Chondrocyte (in vitro differentiated cells): ENCODE results near the gene FAM222A. TPM values are rescaled to one million over a fixed set of nuclear protein-coding genes. Genes with fewer than 3 reads are reported as not detected.
A peak's percentile ranks its signal among the peaks of the same experiment; 100 is the strongest.

ENCODE experiments used
- DNase-seq: peaks from one replicate; pipeline ENCODE4 v3.0.0; 2021; ENCODE audit warnings: mixed read lengths, low spot score
- H3K27ac Mint-ChIP-seq: one replicate; pipeline ENCODE4 v1.8.0; 2021; ENCODE audit warnings: mild to moderate bottlenecking, moderate library complexity, mixed read lengths; ENCODE audit not compliant: unreplicated experiment
- H3K27me3 Mint-ChIP-seq: 2 replicates; pipeline ENCODE4 v1.8.0; 2021; ENCODE audit warnings: low read depth, mixed read lengths
- H3K36me3 Mint-ChIP-seq: 2 replicates; pipeline ENCODE4 v1.8.0; 2021; ENCODE audit warnings: low read depth, mixed read lengths
- H3K4me1 Mint-ChIP-seq: 2 replicates; pipeline ENCODE4 v1.8.0; 2021; ENCODE audit warnings: low read depth, mild to moderate bottlenecking, mixed read lengths
- H3K4me3 Mint-ChIP-seq: one replicate; pipeline ENCODE4 v1.8.0; 2021; ENCODE audit warnings: mild to moderate bottlenecking, moderate library complexity, mixed read lengths; ENCODE audit not compliant: unreplicated experiment
- H3K9me3 Mint-ChIP-seq: 2 replicates; pipeline ENCODE4 v1.8.0; 2021; ENCODE audit warnings: low read depth, mixed read lengths
- CTCF ChIP-seq: fragments of 200-600 bp; sonication (generic); IDR thresholded peaks from 2 replicates; pipeline ENCODE4 v1.5.0; 2021; ENCODE audit warnings: antibody characterized with exemption, mild to moderate bottlenecking, moderate library complexity
- total RNA-seq: library from RNA; stranded (reverse); gene quantifications from 3 replicates; pipeline ENCODE4 v1.2.1, GENCODE V29; 2021

Gene FAM222A
- total RNA-seq, 1 donor from 2014 or later = 1.0 TPM

GRCh38 chr12:109726106-109726497 is 12.5 kb downstream of the FAM222A start:
- Mint-ChIP-seq H3K27me3 (no peaks in the 10 kb centered on the region), H3K4me3 (no peak overlapping the region), H3K4me1 (no peaks in the 10 kb centered on the region), H3K9me3 (no peaks in the 10 kb centered on the region), H3K27ac (no peak overlapping the region), H3K36me3 (no peaks in the 10 kb centered on the region)
- DNase-seq = no peak
- no peak for TF ChIP-seq CTCF

- Mint-ChIP-seq H3K27ac (no peak overlapping the region), H3K27me3 (no peaks in the 10 kb centered on the region), H3K36me3 (no peaks in the 10 kb centered on the region), H3K4me1 (no peaks in the 10 kb centered on the region), H3K9me3 (no peaks in the 10 kb centered on the region), H3K4me3 (no peak overlapping the region)
- peak; percentile 90 for DNase-seq
- TF ChIP-seq CTCF = no peak
Observed at GRCh38 chr12:109726511-109727038, 12.9 kb downstream of the FAM222A start.

DNA sequence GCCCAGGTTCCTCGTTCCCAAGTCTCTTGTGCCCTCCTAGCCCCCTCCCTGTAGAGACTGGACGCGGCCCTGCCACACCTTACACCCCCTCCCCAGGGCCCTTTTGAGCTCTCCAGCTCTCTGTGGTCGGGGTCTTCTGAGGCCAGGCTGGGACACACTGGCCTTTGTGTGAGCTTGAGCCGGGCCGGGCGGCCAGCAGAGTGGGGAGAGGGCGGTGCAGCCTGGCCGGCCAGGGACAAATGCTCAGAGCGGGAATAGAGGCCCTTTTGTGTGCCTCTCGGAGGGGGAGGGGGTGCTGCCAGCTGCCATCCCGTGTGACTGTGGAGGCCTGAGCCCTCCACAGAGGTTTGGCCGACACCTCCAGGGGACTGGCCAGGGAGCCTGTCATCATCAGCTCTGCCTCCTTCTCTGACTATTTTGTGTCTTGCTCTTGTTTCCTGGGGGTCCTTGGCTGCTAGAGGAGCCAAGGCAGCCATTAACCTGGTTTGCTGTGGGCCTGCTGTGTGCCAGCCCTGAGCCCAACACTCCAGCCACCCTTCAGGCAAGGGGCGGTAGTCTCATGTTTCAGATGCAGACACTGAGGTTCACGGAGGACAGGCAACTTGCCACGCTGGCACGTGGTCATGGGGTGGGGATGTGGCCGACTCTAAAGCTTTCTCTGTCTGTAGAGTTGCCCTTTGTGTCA is 13.6 kb downstream of the FAM222A start:
- Mint-ChIP-seq H3K27ac (no peak overlapping the region), H3K27me3 (no peaks in the 10 kb centered on the region), H3K36me3 (no peaks in the 10 kb centered on the region), H3K4me3 (no peak overlapping the region), H3K9me3 (no peaks in the 10 kb centered on the region), H3K4me1 (no peaks in the 10 kb centered on the region)
- DNase-seq = peak; percentile 58
- TF ChIP-seq CTCF = no peak

GRCh38 chr12:109727746-109728726 is 14.4 kb downstream of the FAM222A start:
- H3K9me3 Mint-ChIP-seq = no peaks in the 10 kb centered on the region
- peak; percentile 61 for DNase-seq
- TF ChIP-seq CTCF = no peak
- H3K36me3 Mint-ChIP-seq = no peaks in the 10 kb centered on the region
- H3K4me3 Mint-ChIP-seq = no peak overlapping the region
- no peaks in the 10 kb centered on the region for H3K27me3 Mint-ChIP-seq
- no peak overlapping the region for H3K27ac Mint-ChIP-seq
- H3K4me1 Mint-ChIP-seq = no peaks in the 10 kb centered on the region

GRCh38 chr12:109728921-109729320 is 15.3 kb downstream of the FAM222A start:
- no peaks in the 10 kb centered on the region for H3K27me3 Mint-ChIP-seq
- no peaks in the 10 kb centered on the region for H3K9me3 Mint-ChIP-seq
- no peak overlapping the region for H3K27ac Mint-ChIP-seq
- H3K4me3 Mint-ChIP-seq = no peak overlapping the region
- TF ChIP-seq CTCF = no peak
- no peak for DNase-seq
- peaks cover under 1% of the 10 kb centered on the region for H3K4me1 Mint-ChIP-seq
- no peaks in the 10 kb centered on the region for H3K36me3 Mint-ChIP-seq
